ENCODE results near the gene BEAN1.

Gene BEAN1

DNA sequence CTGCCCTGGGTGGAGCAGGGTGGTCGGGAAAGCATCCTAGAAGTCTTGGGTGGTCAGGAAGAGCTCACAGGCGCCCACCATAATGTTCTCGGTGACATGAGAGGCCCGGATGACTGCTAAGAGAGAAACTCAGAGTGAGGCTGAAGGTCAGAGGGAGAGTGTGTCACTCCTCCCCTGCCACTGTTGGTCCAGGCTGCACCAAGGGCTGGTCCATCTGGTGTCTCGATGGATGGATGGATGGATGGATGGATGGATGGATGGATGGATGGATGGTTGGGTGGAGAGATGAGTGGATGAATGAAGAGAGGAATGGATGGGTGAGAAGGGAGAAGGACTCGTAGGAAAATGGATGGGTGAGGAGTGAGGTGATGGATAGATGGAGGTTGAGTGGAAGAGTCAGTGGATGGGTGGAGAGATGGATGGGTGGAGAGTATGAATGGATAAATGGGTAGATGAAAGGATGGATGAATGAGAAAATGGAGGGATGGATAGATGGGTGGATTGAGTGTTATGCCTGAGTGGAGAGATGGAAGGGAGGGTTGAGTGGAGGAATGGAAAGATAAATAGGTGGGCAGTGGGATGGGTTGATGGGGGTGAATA, 43.0 kb downstream of the BEAN1 start:
- H3K27ac ChIP-seq = no peak overlapping the region
- TF ChIP-seq, protein P1, sequence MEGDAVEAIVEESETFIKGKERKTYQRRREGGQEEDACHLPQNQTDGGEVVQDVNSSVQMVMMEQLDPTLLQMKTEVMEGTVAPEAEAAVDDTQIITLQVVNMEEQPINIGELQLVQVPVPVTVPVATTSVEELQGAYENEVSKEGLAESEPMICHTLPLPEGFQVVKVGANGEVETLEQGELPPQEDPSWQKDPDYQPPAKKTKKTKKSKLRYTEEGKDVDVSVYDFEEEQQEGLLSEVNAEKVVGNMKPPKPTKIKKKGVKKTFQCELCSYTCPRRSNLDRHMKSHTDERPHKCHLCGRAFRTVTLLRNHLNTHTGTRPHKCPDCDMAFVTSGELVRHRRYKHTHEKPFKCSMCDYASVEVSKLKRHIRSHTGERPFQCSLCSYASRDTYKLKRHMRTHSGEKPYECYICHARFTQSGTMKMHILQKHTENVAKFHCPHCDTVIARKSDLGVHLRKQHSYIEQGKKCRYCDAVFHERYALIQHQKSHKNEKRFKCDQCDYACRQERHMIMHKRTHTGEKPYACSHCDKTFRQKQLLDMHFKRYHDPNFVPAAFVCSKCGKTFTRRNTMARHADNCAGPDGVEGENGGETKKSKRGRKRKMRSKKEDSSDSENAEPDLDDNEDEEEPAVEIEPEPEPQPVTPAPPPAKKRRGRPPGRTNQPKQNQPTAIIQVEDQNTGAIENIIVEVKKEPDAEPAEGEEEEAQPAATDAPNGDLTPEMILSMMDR (conservative IDR thresholded peaks at IDR 0.05) = no peak

DNA sequence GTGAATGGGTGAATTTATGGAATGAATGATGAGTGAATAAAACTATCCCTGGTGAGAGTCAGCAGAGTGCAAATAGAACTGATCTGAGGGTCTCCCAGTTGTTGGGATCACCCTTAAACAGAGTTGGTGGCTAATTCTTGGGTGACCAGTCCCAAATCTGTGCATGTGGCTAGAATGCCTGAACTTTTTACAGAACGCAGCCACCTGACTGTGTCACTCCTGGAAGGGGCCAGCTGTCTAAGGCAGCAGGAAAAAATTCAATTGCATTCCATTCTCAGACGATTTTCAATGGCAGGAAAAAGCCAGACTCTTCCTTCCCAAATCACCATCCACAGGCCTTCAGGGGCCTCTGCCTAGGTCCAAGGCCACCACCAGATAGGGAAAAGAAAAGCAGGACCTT, 43.5 kb downstream of the BEAN1 start:
- H3K27ac ChIP-seq = no peak overlapping the region
- TF ChIP-seq, protein P1 (conservative IDR thresholded peaks at IDR 0.05) = no peak

DNA sequence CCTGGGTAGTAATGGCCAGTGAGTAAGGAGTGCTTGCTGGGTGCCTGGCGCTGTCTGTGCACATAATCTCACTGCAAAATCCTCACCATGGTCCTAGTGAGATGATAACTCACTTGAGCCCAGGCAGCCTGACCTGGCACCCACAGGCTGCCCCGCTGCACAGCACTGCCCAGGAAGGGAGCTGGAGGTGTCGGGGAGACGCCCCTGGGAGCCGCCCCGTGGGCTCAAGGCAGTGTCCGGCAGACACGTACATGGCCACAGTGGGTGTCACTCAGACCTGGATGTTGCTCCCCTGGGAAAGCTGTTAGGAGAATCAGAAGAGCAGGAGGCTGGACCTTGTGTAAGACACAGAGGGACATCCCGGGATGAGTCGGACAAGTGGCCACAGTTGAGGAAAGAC, 44.2 kb downstream of the BEAN1 start:
- H3K27ac ChIP-seq = no peak overlapping the region
- TF ChIP-seq, protein P1 (conservative IDR thresholded peaks at IDR 0.05) = no peak

DNA sequence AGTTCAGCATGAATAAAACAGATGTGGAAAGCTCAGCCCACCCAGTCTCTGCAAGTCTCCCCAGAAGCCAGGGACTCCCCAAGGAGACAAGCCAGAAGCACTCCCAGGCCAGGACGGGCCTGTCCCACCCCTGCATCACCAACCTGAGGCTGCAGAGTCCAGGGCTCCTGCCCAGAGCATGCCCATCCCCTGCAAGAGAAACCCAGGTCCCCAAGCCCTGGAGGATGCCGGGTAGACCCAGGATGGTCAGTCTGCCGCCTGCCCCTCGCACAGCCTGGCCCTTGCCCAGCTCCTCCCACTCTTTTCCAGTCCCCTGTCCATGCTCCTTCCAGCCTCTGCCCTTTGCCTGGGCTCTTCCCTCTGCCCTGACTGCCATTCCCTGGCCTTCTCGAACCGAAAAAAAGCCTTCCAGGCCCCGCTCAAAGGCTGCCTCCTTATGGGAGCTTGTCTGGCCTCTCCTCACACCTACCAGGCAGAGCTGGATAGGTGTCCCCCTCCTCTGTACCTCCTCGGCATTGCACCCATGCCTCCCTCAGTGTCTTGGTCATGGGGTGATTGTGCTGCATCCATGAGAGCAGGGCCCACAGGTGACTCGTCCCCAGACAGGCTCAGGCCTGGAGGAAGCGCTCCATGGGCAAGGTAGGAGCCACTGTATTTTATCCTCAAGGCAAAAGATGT, 44.8 kb downstream of the BEAN1 start:
- TF ChIP-seq, protein P1 (conservative IDR thresholded peaks at IDR 0.05) = no peak
- H3K27ac ChIP-seq = no peak overlapping the region

DNA sequence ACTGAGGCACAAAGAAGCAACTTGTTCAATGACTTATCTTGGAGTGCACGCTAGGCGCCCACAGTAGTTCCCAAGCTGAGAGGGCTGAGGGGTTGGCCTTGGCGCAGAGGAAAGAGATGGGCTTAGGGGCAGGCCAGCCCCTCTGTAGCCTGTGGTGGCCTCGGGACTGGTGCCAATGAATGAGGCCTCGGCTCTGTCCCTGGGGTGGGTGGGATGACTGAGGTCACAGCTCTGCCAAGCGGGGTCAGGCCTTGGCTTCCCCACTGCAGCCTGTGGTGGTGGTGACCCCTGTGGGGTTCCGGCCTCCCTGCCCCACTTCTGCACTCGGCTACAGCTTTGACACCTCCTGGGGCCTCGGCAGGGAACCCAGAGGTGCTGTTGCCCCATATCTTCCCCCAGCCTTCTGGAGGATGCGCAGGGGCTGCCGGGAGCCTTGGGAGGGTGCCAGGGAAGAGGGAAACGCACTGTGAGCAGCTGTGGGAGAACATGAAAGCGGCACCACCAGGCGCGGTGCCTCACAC, 46.0 kb downstream of the BEAN1 start:
- no peak overlapping the region for H3K27ac ChIP-seq
- TF ChIP-seq, protein P1 (conservative IDR thresholded peaks at IDR 0.05) = no peak

DNA sequence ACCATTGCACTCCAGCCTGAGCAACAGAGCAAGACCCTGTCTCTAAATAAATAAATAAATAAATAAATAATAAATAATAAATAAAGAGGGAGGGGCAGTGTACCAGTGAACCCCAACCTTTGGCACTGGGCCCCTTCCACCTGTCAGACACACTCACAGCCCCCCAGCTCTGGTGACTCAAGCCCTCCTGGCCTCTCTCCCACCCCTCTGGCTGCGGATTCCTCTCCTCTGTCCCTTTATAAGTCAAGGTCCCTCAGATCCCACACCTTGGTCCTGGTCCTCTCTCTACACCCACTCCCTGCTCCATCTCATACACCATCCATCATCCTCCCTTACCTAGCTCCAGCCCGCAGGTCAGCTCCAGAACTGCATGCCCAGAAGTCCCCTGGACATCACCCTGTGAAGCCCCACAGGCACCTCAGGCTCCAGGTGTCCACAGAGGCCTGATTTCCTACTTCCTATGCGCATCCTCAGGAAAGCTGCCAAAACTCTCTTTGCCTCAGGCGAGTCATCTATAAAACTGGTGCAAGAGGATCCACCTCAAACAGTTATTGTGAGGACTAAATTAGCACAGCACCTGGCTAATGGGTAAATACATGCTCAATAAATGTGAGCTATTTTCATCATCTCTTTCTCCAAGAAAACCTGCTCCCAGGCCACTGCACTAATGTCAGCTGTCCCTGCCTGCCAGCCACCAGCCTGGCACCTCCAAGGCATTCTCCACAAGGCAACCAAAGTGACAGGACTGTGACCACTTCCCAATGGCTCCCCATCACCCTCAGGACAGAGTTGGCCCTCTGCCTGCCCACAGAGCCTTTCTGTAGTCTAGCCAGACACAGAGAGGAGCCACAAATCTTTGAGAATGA, 46.8 kb downstream of the BEAN1 start:
- TF ChIP-seq, protein P1 (conservative IDR thresholded peaks at IDR 0.05) = no peak
- H3K27ac ChIP-seq = no peak overlapping the region

DNA sequence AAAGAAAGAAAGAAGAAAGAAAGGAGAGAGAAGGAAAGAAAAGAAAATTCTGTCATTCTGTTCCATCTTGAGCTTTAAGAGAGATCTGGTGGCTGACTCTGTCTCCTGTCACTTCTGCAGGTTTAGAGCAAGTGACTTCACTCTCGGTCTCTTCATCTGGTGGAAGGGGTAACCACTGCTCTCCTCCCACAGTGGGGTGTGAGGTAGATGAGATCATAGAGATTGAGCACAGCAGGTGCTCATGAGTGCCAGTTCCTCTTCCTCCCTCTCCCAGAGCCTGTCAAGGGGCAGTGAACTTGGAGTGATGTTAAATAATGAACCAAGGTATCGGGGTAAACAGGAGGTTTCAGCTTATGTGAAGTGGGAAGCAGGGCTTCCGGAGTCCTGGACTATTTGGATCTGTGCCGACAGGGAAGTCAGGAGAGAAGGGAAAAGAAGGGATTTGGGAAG, 47.7 kb downstream of the BEAN1 start:
- TF ChIP-seq, protein P1 (conservative IDR thresholded peaks at IDR 0.05) = no peak
- no peak overlapping the region for H3K27ac ChIP-seq
